ENCODE measurements around the gene CSMD2. TPM values are rescaled to one million over a fixed set of nuclear protein-coding genes. Genes with fewer than 3 reads are reported as not detected.

CSMD2 gene
- total and polyA plus RNA-seq, 2 donors (not counting 1 experiment from before 2014, with no cell fraction given) = 2.2 to 7.6 TPM

- Histone ChIP-seq H3K9me3 (ENCODE audit: control insufficient read depth, insufficient read depth, low read depth, low read length) (no peaks in the 10 kb centered on the region), H2AFZ (ENCODE audit: low read length) (no peak overlapping the region), H3K4me3 (replicated peaks in 1 of 4; ENCODE audit: control extremely low read depth in 1 of 4, insufficient read depth in 1 of 4, low read depth in 3 of 4, low read length in 4 of 4) (no peak overlapping the region), H4K20me1 (ENCODE audit: control insufficient read depth, extremely low read depth, insufficient read depth, low read length) (no peaks in the 10 kb centered on the region), H3K4me1 (ENCODE audit: control insufficient read depth, extremely low read depth, insufficient read depth, low read length) (no peaks in the 10 kb centered on the region), H3K9ac (ENCODE audit: insufficient read depth, low read length) (no peak overlapping the region), H3K79me2 (ENCODE audit: control insufficient read depth, insufficient read depth, low read length) (no peaks in the 10 kb centered on the region), H3K27ac (ENCODE audit: insufficient read depth, low read length) (no peak overlapping the region), H3K36me3 (ENCODE audit: control insufficient read depth, insufficient read depth, low read length) (no peaks in the 10 kb centered on the region), H3K27me3 (ENCODE audit: control insufficient read depth, insufficient read depth, low read length) (no peaks in the 10 kb centered on the region), H3K4me2 (ENCODE audit: extremely low read depth, insufficient read depth, low read length) (no peak overlapping the region)
- DNase-seq (ENCODE audit: low read depth in 2 of 2) = no peak
- TF ChIP-seq CTCF (conservative IDR thresholded peaks at IDR 0.05 in 1 of 2, IDR thresholded peaks at IDR 0.05 in 1 of 2; ENCODE audit: low read depth in 1 of 2, low read length in 2 of 2) (no peak), EZH2 (IDR thresholded peaks at IDR 0.05; ENCODE audit: low read length, missing control alignments) (no peak)
Observed at GRCh38 chr1:33537885-33538284, 627.1 kb downstream of the CSMD2 start.

- no peak overlapping the region for H3K27ac ChIP-seq (ENCODE audit: insufficient read depth, low read length)
- DNase-seq (ENCODE audit: low read depth in 2 of 2) = no peak
- H3K4me3 ChIP-seq (replicated peaks in 1 of 4; ENCODE audit: control extremely low read depth in 1 of 4, insufficient read depth in 1 of 4, low read depth in 3 of 4, low read length in 4 of 4) = no peak overlapping the region
- no peaks in the 10 kb centered on the region for H3K9me3 ChIP-seq (ENCODE audit: control insufficient read depth, insufficient read depth, low read depth, low read length)
- TF ChIP-seq CTCF (conservative IDR thresholded peaks at IDR 0.05 in 1 of 2, IDR thresholded peaks at IDR 0.05 in 1 of 2; ENCODE audit: low read depth in 1 of 2, low read length in 2 of 2) = no peak
- no peak for TF ChIP-seq EZH2 (IDR thresholded peaks at IDR 0.05; ENCODE audit: low read length, missing control alignments)
- no peaks in the 10 kb centered on the region for H3K27me3 ChIP-seq (ENCODE audit: control insufficient read depth, insufficient read depth, low read length)
- no peaks in the 10 kb centered on the region for H3K79me2 ChIP-seq (ENCODE audit: control insufficient read depth, insufficient read depth, low read length)
- no peak overlapping the region for H2AFZ ChIP-seq (ENCODE audit: low read length)
- H3K9ac ChIP-seq (ENCODE audit: insufficient read depth, low read length) = no peak overlapping the region
- H3K4me2 ChIP-seq (ENCODE audit: extremely low read depth, insufficient read depth, low read length) = no peak overlapping the region
- no peaks in the 10 kb centered on the region for H4K20me1 ChIP-seq (ENCODE audit: control insufficient read depth, extremely low read depth, insufficient read depth, low read length)
- no peaks in the 10 kb centered on the region for H3K36me3 ChIP-seq (ENCODE audit: control insufficient read depth, insufficient read depth, low read length)
- no peaks in the 10 kb centered on the region for H3K4me1 ChIP-seq (ENCODE audit: control insufficient read depth, extremely low read depth, insufficient read depth, low read length)
Observed at GRCh38 chr1:33535334-33535733, 629.7 kb downstream of the CSMD2 start.

DNA sequence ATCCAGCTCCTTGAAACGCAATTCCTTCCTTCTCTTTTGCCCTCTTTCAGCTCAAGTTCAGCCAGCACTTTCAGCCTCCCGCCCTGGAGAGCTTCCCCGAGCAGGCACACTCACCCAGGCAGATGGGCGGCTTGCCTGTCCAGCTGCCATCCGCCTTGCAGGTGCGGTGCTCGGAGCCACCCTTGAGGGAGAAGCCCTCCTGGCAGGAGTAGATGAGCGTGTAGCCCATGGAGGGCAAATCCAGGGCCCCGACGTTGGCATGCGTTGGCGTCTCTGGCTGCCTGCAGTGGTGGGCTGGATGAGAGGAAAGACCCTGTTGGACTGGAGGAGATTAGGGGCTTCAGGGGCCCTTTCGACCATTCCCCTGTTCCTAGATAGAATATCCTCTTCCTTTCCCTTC, 632.1 kb downstream of the CSMD2 start:
- Histone ChIP-seq H3K9ac (ENCODE audit: insufficient read depth, low read length) (no peak overlapping the region), H2AFZ (ENCODE audit: low read length) (no peak overlapping the region), H3K27ac (ENCODE audit: insufficient read depth, low read length) (no peak overlapping the region), H4K20me1 (ENCODE audit: control insufficient read depth, extremely low read depth, insufficient read depth, low read length) (no peaks in the 10 kb centered on the region), H3K27me3 (ENCODE audit: control insufficient read depth, insufficient read depth, low read length) (no peaks in the 10 kb centered on the region), H3K4me1 (ENCODE audit: control insufficient read depth, extremely low read depth, insufficient read depth, low read length) (no peaks in the 10 kb centered on the region), H3K4me2 (ENCODE audit: extremely low read depth, insufficient read depth, low read length) (no peak overlapping the region), H3K9me3 (ENCODE audit: control insufficient read depth, insufficient read depth, low read depth, low read length) (no peaks in the 10 kb centered on the region), H3K79me2 (ENCODE audit: control insufficient read depth, insufficient read depth, low read length) (no peaks in the 10 kb centered on the region), H3K36me3 (ENCODE audit: control insufficient read depth, insufficient read depth, low read length) (no peaks in the 10 kb centered on the region), H3K4me3 (replicated peaks in 1 of 4; ENCODE audit: control extremely low read depth in 1 of 4, insufficient read depth in 1 of 4, low read depth in 3 of 4, low read length in 4 of 4) (no peak overlapping the region)
- no peak for DNase-seq (ENCODE audit: low read depth in 2 of 2)
- no peak for TF ChIP-seq EZH2 (IDR thresholded peaks at IDR 0.05; ENCODE audit: low read length, missing control alignments)
- no peak for TF ChIP-seq CTCF (conservative IDR thresholded peaks at IDR 0.05 in 1 of 2, IDR thresholded peaks at IDR 0.05 in 1 of 2; ENCODE audit: low read depth in 1 of 2, low read length in 2 of 2)
